CD4-positive, alpha-beta T cell treated with Interleukin-4 for 4 hours (primary cell): ENCODE results near the gene VPS8.
"Not testable (repeated sequence)": the region's sequence is repeated elsewhere in the genome, so short reads cannot be mapped to it uniquely, and the experiment has no call there.

Source experiments
- DNase-seq: peaks from one replicate; pipeline ENCODE4 v3.0.0-alpha.2; 2020

VPS8 gene

GRCh38 chr3:184873141-184873540 lies 61.2 kb downstream of the VPS8 start:
- DNase-seq: no peak

DNA sequence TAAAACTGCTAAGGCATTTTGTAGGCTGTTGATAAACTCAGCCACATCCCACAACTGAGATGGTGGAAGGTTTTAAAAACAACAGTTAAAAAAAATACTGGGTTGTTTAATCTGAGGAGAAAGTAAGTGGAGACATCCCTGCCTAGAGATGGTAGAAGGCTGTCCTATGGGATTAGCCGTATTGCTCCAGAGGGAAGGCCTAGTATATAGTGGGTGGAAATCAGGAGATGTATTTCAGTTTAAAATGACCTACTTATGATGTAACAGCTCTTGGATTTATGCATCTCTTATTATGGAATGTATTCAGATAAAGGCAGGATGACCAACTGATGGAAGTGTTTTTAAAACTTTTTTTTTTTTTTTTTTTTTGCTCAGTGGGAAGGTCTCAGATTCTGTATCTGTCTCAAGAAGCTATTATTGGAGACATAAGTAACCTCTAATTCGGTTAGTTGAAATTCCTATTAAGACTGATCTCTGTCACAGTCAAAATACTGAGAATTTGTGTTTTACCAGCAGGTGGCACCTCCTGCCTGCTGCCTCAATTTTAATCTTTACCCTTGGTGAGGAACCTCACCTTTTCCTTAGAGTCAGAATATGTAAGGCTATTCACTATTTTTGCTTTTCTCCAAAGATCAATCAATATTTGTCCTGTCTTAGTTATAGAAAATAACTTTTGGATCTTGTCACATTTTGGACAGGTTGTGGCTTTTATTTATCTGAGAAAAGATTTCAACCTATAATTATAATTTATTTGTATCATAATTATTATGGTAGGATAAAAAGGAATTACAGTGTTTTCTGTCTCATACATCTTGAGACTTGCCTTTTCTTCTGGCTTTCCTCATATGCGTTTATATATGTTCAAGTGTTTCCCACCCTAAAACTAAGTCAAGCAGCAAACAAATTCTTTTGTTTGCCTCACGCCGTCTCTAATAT lies 63.0 kb downstream of the VPS8 start:
- no peak for DNase-seq

GRCh38 chr3:184880276-184881019 lies 68.5 kb downstream of the VPS8 start:
- DNase-seq: no peak

DNA sequence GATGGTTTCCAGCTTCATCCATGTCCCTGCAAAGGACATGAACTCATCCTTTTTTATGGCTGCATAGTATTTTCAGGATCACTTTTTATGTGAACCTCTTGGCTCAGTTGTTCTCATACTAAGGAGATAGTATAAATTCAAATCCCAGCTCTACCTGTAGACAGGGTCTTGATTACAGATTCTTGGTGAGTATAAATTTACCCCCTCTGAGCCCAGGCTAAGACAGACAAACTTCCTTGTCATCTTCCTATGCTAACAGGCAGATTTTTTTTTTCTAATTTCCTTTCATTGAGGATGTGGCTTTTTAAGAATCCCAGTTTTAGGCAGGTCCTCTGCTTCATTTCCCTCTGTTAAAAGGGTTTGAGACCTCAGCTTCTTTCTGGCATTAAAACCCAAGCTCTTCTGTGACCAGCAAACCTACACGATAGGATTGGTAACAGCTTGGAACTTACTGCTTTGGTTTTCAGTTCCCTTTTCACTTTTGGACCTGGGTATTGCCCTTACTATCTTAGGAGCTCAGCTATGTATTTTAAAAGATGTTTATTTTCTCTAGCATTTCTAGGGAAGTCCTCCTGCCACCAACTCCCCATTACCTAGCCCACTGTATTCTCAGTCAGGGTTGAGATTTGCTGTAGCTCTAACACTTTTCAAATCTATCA lies 72.5 kb downstream of the VPS8 start:
- DNase-seq: no peak

- DNase-seq: no peak
Observed at GRCh38 chr3:184885112-184885511, 73.1 kb downstream of the VPS8 start.

DNA sequence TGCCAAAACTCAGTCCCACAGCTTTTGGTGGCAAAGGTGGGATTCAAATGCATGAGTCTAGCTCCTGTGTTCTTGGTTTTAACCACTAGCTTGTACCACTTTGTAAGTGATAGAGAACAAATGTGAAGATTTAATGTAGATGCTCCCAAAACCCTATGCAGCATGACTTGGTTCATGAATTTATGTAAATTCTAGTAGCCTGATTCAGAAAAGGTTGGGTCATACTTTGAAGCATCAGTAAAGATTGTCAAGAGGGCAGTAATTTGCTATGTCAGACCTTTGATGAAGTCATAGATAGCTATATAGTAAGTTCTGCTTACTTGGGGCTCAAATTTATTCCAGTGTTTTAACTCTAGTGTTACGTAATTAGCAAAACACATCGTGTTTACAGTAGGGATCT lies 75.6 kb downstream of the VPS8 start:
- DNase-seq: no peak

GRCh38 chr3:184889312-184889904 lies 77.4 kb downstream of the VPS8 start:
- no peak for DNase-seq

DNA sequence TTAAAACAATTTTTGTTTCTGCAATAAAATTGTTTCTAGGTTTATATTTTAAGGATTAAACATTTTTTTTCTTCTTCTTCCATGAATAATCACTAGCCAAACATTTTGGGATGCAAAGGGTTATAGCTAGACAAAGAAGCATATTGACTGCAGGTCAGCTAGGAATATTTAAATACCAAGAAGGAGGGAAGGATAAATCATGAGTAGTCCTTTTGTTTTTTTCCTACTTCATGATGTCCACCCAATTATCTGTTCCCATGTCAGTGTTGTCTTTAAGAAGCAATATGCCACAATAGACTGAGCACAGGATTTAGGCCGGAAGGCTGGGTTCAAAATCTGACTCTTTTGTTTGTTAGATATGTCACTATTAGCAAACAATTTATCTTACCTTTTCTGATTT lies 82.1 kb downstream of the VPS8 start:
- DNase-seq: no peak

- no peak for DNase-seq
Observed at GRCh38 chr3:184895350-184895749, 83.4 kb downstream of the VPS8 start.

DNA sequence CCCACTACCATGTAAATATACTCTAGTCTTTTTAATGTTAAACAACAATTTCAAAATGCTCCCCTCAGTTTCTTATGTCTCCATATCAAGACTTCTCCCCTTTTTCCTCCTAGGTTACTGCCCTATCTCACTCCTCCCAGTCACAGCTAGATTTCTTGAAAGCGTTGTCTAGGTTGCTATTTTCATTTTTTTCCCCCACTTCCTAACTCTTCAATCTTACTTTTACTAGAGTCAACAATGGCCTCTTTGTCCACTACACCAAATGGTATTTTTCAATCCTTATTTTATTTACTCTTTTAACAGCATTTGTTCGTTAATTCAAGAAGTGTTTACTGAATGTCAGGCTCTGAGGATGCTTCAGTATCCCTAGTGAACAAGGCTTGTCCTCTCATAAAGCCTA lies 84.4 kb downstream of the VPS8 start:
- DNase-seq: no peak

DNA sequence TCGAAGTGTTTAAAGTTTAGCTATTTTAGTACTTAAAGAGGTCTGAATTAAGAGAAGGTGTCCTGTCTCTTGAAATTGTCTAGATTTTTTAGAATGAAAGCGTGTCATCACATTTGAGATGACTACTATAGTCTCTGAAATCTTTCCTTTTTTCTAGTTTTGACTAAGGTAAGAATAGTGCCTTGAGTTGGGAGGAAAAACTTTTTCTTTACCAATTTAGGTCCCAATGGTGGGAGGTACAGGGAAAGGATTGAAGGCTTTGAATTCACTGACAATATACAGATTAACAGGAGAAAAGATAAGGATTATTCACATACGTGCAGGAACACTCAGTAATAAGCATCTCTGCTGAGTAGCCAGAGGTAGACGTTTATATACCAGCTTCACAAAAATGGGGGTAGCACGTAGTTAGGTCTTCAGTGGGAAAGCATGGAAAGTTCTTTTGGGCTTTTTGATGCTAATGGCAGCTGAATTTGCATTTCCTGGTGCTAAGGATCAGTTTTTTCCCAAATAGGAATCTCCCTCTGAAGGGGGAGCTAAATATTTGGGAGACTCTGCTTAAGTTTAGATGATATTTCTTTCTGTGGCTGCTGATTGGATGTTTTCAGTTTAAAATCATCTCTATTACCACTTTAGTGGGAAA lies 88.1 kb downstream of the VPS8 start:
- DNase-seq: no peak

DNA sequence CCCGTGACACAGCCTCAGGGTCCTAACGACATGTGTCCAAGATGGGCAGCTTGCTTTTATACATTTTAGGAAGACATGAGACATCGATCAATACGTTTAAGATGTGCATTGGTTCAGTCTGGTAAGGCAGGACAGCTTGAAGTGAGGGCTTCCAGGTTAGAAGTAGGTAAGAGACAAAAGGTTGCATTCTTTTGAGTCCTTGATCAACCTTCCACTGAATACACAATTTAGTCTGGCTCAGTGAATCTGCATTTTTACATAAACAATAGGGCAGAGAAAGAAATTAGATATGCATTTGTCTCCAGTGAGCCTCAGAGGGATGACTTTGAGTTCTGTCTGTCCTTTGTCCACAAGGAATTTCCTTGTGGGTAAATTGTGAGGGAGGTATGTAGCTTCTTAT lies 95.1 kb downstream of the VPS8 start:
- DNase-seq: not testable (repeated sequence)

DNA sequence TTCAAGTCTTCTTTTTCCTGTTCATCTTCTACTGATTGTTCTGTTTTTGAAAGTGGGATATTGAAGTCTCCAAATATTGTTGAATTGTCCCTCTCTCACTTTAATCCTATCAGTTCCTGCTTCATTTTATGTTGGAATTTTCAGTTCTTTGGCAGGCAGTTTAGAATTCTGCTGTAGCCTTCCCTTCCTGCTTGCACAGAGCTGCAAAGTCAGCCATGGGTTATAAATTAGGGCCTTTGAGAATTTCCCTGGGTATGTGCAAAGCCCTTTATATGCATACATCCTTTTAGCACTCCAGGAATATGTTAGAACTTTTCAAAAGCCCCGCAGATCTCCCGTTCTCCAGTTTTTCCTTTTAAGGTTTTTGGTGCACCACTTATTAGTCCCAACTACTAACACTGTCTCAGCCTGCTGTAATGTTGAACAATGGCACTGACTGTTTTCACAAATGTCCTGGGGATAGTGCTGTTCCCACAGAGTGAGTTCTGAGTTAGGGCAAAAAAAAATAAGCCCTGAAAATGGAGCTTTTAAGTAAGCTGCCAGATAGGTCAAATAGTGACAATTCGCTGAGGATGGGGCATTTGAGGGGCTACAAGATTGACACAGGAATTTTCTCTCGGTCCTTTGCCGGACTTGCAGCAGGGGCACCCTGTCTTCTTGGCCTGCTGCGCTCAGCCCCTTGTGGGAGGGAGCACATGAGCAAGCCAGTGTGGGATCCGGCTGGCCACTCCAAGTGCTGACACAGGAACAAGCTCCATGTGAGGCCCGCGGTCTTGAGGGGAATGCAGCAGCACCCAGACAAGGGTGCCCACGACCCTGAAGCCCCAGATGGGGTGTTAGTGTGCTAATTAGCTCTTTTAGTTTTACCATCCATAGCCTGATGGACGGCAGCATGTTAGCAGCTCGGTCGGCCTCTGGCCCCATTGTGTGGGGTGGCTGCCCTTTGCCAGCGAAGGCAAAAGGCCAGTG lies 96.0 kb downstream of the VPS8 start:
- no peak for DNase-seq

DNA sequence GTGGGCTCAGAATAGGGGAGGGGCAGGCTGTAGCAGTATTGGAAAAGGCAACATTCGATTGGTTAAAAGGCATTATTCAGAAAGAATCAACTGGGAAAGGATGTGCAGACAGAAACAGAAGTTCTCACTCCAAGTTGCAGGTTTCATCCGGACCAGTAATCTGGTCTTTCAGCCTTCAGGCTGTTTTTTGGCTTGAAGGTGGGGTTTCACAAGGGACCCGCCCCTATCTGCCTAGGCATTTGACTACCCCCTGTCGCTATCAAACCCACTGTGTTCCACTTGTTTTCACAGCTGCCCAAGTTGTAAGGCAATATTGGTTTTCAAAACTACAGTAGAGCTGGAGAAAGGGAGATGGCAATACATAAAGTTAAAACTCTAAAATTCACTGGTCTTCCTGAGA lies 96.9 kb downstream of the VPS8 start:
- no peak for DNase-seq

- DNase-seq: no peak
Observed at GRCh38 chr3:184910664-184911063, 98.7 kb downstream of the VPS8 start.

DNA sequence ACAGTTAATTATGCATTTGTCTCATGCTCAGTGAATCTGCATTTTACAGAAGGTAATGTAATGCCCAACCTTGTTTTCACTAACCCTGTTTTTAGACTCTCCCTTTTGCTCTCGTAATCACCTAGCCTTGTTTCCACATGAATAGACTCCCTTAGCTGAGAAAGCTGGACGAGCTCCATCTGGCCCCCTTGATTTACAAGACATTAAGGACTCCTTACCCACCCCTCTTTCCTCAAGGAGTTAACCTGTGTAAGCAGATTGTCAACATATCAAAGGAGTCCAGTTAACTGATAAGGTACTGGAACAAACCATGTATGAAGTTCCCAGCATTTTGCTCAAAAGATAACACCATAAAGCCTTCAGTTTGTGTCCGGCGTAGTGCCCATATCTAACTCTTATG lies 99.6 kb downstream of the VPS8 start:
- no peak for DNase-seq

- no peak for DNase-seq
Observed at GRCh38 chr3:184912163-184912562, 100.2 kb downstream of the VPS8 start.

DNA sequence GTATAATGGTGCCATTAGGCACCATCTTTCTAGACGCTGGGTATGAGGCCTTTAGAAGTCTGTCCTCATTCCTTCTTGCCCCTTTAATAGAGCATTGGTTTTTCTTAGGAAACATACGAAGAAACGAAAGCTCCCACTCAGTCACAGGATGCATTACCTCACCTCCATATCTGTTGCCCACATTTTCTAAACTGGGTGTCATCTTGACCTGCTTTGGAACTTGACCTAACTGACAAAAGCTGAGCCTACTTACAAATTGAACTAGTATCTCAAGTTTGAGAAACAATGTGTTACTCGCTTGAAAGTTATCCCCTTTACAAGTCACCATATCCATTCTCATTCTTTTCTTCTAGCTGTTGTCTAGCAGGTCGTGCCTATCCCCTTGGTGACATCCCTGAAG lies 102.7 kb downstream of the VPS8 start:
- DNase-seq: no peak

DNA sequence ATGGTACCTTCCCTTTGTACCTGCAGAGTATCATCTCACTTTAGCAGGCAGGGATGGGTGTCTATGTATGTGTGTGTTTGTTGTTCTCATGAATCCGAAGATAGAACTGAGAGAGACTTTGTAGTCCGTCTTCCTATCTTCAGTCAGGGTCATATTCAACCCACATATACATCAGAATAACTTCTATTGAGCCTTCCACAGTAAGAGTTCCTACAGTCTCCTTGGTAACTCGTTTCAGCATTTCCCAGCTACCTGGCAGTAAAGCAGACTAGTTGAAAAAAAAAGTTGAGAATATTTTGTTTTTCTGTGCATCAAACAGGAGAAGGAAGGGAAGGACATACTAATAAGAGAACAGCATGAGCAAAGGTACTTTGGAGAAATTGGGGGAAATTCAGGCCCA lies 106.8 kb downstream of the VPS8 start:
- no peak for DNase-seq

DNA sequence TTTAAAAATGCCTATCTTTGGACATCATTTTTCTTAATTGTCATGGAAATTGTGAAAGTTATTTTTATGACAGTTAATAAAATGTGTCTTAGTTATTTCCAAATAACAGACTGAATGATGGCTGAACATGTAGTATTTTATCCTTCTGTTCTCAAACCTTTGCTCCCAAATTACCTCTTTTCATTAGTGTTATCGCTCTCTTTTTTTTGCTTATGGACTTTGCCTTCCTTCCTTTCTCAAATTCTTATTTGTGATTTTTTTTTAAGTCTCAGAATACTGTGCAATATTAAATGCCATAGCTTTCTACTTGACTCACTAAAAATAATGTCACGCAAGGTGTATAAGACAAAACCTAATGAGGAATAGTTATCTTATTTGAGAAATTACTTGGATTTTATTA lies 107.7 kb downstream of the VPS8 start:
- DNase-seq: no peak

DNA sequence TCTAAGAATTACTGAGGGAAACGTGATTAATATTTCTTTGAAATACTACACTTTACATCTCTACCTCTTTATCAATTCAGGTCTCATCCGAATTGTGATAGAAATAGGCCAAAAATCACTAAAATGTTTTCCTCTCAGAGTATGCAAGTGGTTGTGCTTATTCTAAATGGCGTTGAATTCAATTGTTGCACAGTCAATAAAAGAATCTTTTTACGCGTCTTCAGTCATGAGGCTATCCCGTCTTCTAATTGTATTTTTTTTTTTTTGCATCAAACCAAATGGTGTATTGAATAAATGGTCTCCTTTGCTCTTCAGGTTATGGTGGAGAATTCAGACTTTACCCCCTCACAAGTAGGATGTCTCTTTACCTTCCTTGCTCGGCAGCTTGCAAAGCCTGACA lies 112.6 kb downstream of the VPS8 start:
- DNase-seq: no peak
